H9 (cell line): ENCODE results near the gene LRRC37A3. TPM values are rescaled to one million over a fixed set of nuclear protein-coding genes. Genes with fewer than 3 reads are reported as not detected.
"Not testable (repeated sequence)": the region's sequence is repeated elsewhere in the genome, so short reads cannot be mapped to it uniquely, and the experiment has no call there.

ENCODE experiments used
- DNase-seq: peaks from one replicate; pipeline ENCODE4 v3.0.0-alpha.2; 2017
- H2AFZ ChIP-seq: one replicate; pipeline ENCODE4 v1.6.1; 2013; ENCODE audit warnings: mild to moderate bottlenecking, low read length, control low read depth, moderate library complexity
- H2AK5ac ChIP-seq: 2 replicates; pipeline ENCODE4 v1.6.1; 2013; ENCODE audit warnings: low read length, control low read depth, mixed read lengths; ENCODE audit not compliant: insufficient read length
- H2BK120ac ChIP-seq: one replicate; pipeline ENCODE4 v1.6.1; 2013; ENCODE audit warnings: low read depth, mild to moderate bottlenecking, low read length, control low read depth, inconsistent platforms; ENCODE audit not compliant: poor library complexity, severe bottlenecking
- H2BK12ac ChIP-seq: 2 replicates; pipeline ENCODE4 v1.6.1; 2013; ENCODE audit warnings: low read length, control low read depth, mixed read lengths, low read depth; ENCODE audit not compliant: insufficient read length
- H2BK15ac ChIP-seq: 2 replicates; pipeline ENCODE4 v1.6.1; 2013; ENCODE audit warnings: low read depth, low read length, control low read depth
- H2BK20ac ChIP-seq: one replicate; pipeline ENCODE4 v1.6.1; 2013; ENCODE audit warnings: low read depth, mild to moderate bottlenecking, low read length, control low read depth, inconsistent platforms; ENCODE audit not compliant: poor library complexity, severe bottlenecking
- H2BK5ac ChIP-seq: 2 replicates; pipeline ENCODE4 v1.6.1; 2013; ENCODE audit warnings: low read length, control low read depth, mixed read lengths; ENCODE audit not compliant: insufficient read length
- H3K14ac ChIP-seq: 2 replicates; pipeline ENCODE4 v1.6.1; 2013; ENCODE audit warnings: low read length, control low read depth; ENCODE audit not compliant: insufficient read depth
- H3K18ac ChIP-seq: 2 replicates; pipeline ENCODE4 v1.6.1; 2013; ENCODE audit warnings: low read depth, mild to moderate bottlenecking, mixed read lengths, low read length, control low read depth; ENCODE audit not compliant: insufficient read length
- H3K23ac ChIP-seq: 2 replicates; pipeline ENCODE4 v1.6.1; 2013; ENCODE audit warnings: low read length, control low read depth, mixed read lengths, low read depth; ENCODE audit not compliant: insufficient read length
- H3K23me2 ChIP-seq: 2 replicates; pipeline ENCODE4 v1.6.1; 2013; ENCODE audit warnings: low read depth, mild to moderate bottlenecking, mixed read lengths, low read length, control low read depth; ENCODE audit not compliant: insufficient read length, poor library complexity, severe bottlenecking
- H3K27ac ChIP-seq: 2 replicates; pipeline ENCODE4 v1.5.1; 2013; ENCODE audit warnings: low read length, control low read depth, mixed read lengths, low read depth; ENCODE audit not compliant: insufficient read length
- H3K27me3 ChIP-seq: 2 replicates; pipeline ENCODE4 v1.6.1; 2013; ENCODE audit warnings: low read length, control low read depth, inconsistent platforms; ENCODE audit not compliant: insufficient read depth
- H3K4ac ChIP-seq: 2 replicates; pipeline ENCODE4 v1.6.1; 2013; ENCODE audit warnings: low read depth, mild to moderate bottlenecking, control low read depth, inconsistent platforms, low read length, moderate library complexity
- H3K4me1 ChIP-seq: 2 replicates; pipeline ENCODE4 v1.6.1; 2013; ENCODE audit warnings: low read length, control low read depth, inconsistent platforms; ENCODE audit not compliant: insufficient read depth
- H3K4me2 ChIP-seq: 2 replicates; pipeline ENCODE4 v1.6.1; 2013; ENCODE audit warnings: low read length, control low read depth, mixed read lengths; ENCODE audit not compliant: insufficient read length, insufficient read depth
- H3K56ac ChIP-seq: 2 replicates; pipeline ENCODE4 v1.6.1; 2013; ENCODE audit warnings: low read depth, mild to moderate bottlenecking, mixed read lengths, low read length, control low read depth; ENCODE audit not compliant: insufficient read length
- H3K79me1 ChIP-seq: 2 replicates; pipeline ENCODE4 v1.6.1; 2013; ENCODE audit warnings: low read depth, mild to moderate bottlenecking, moderate library complexity, low read length, control low read depth, inconsistent platforms; ENCODE audit not compliant: insufficient read depth, poor library complexity, severe bottlenecking
- H3K79me2 ChIP-seq: 2 replicates; pipeline ENCODE4 v1.6.1; 2013; ENCODE audit warnings: low read length, control low read depth, inconsistent platforms; ENCODE audit not compliant: insufficient read depth
- H3K9ac ChIP-seq: 2 replicates; pipeline ENCODE4 v1.6.1; 2013; ENCODE audit warnings: low read length, control low read depth, mixed read lengths; ENCODE audit not compliant: insufficient read length; ENCODE audit errors: extremely low read depth
- H3K9me3 ChIP-seq: one replicate; pipeline ENCODE4 v1.6.1; 2013; ENCODE audit warnings: low read depth, low read length, inconsistent platforms; ENCODE audit not compliant: control insufficient read depth
- H3T11ph ChIP-seq: one replicate; pipeline ENCODE4 v1.6.1; 2013; ENCODE audit warnings: mild to moderate bottlenecking, low read length, control low read depth, inconsistent platforms
- H4K20me1 ChIP-seq: one replicate; pipeline ENCODE4 v1.6.1; 2013; ENCODE audit not compliant: control insufficient read depth, insufficient read length, insufficient read depth
- H4K5ac ChIP-seq: 2 replicates; pipeline ENCODE4 v1.6.1; 2013; ENCODE audit warnings: low read depth, mild to moderate bottlenecking, mixed read lengths, low read length, control low read depth; ENCODE audit not compliant: insufficient read length
- H4K8ac ChIP-seq: replicated peaks from 2 replicates; pipeline ENCODE4 v1.6.1; 2013; ENCODE audit warnings: low read length, control low read depth, mixed read lengths, low read depth; ENCODE audit not compliant: insufficient read length
- H4K91ac ChIP-seq: 2 replicates; pipeline ENCODE4 v1.6.1; 2013; ENCODE audit warnings: low read depth, mild to moderate bottlenecking, moderate library complexity, mixed read lengths, low read length, control low read depth; ENCODE audit not compliant: insufficient read length
- H3K27ac Mint-ChIP-seq, 3 experiments: 2 replicates in 2 of 3; 3 replicates in 1 of 3; pipeline ENCODE4 v1.8.0; 2020 to 2021; ENCODE audit warnings: mixed read lengths in 3 of 3, mild to moderate bottlenecking in 1 of 3, moderate library complexity in 1 of 3
- H3K27me3 Mint-ChIP-seq: 2 replicates; pipeline ENCODE4 v1.8.0; 2021; ENCODE audit warnings: low read depth, mild to moderate bottlenecking, moderate library complexity, mixed read lengths
- H3K36me3 Mint-ChIP-seq, 3 experiments: 2 replicates in 2 of 3; 3 replicates in 1 of 3; pipeline ENCODE4 v1.8.0; 2020 to 2021; ENCODE audit warnings: low read depth in 3 of 3, mixed read lengths in 3 of 3; ENCODE audit not compliant: insufficient read depth in 1 of 3
- H3K4me1 Mint-ChIP-seq, 2 experiments: 2 replicates each; pipeline ENCODE4 v1.8.0; 2020; ENCODE audit warnings: mixed read lengths in 2 of 2
- H3K4me3 Mint-ChIP-seq, 2 experiments: 2 replicates in 1 of 2; 3 replicates in 1 of 2; pipeline ENCODE4 v1.8.0; 2020 to 2021; ENCODE audit warnings: mild to moderate bottlenecking in 2 of 2, mixed read lengths in 2 of 2, moderate library complexity in 1 of 2
- H3K9me3 Mint-ChIP-seq, 2 experiments: 2 replicates in 1 of 2; 3 replicates in 1 of 2; pipeline ENCODE4 v1.8.0; 2020; ENCODE audit warnings: mild to moderate bottlenecking in 2 of 2, mixed read lengths in 2 of 2, moderate library complexity in 1 of 2
- WGBS: extraction: QIAGEN DNeasy Blood & Tissue Kit; methylation state at CpG from one replicate; pipeline ENCODE4 v1.1.7; 2013; ENCODE audit warnings: missing lambda C conversion rate, low lambda C conversion rate, mixed read lengths; ENCODE audit not compliant: insufficient read length; ENCODE audit errors: extremely low coverage; 5-methylcytosine and 5-hydroxymethylcytosine counted together
- total RNA-seq: library from RNA; stranded (reverse); gene quantifications from 2 replicates; pipeline ENCODE4 v1.2.1, GENCODE V29; 2021

LRRC37A3 gene
- total RNA-seq, 1 experiment from 2014 or later: 5.4 TPM

DNA sequence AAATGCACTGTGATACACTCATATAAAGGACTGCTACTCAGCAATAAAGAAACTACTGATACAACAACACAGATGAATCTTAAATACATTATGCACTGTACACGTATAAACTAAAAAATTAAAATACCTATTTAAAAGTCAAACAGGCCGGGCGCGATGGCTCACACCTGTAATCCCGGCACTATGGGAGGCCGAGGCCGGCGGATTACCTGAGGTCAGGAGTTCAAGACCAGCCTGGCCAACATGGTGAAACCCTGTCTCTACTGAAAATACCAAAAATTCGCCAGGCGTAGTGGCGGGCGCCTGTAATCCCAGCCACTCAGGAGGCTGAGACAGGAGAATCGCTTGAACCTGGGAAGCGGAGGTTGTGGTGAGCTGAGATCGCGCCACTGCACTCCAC lies 1.7 kb downstream of the LRRC37A3 start:
- not testable (repeated sequence) for H2BK20ac ChIP-seq, H3K9me3 Mint-ChIP-seq, H3K4ac ChIP-seq, H3K36me3 Mint-ChIP-seq, H4K8ac ChIP-seq, H3K23me2 ChIP-seq, H2BK120ac ChIP-seq, H3K4me3 Mint-ChIP-seq, H3T11ph ChIP-seq, DNase-seq, H4K91ac ChIP-seq, H2AFZ ChIP-seq, H3K27ac Mint-ChIP-seq, H2BK15ac ChIP-seq, H3K9ac ChIP-seq, H3K14ac ChIP-seq, H3K79me2 ChIP-seq, H3K23ac ChIP-seq, H3K4me1 ChIP-seq, H2AK5ac ChIP-seq, H2BK12ac ChIP-seq, H3K4me2 ChIP-seq, H3K56ac ChIP-seq, H4K20me1 ChIP-seq, H3K27me3 ChIP-seq, H3K9me3 ChIP-seq, H4K5ac ChIP-seq, H3K27ac ChIP-seq, H3K79me1 ChIP-seq, H2BK5ac ChIP-seq, H3K18ac ChIP-seq
- WGBS: no CpG with 5 or more reads among the region's 16 CpGs
- peaks cover 15% of the 10 kb centered on the region for H3K27me3 Mint-ChIP-seq
- peaks cover 9 to 14% of the 10 kb centered on the region in 2 experiments for H3K4me1 Mint-ChIP-seq

DNA sequence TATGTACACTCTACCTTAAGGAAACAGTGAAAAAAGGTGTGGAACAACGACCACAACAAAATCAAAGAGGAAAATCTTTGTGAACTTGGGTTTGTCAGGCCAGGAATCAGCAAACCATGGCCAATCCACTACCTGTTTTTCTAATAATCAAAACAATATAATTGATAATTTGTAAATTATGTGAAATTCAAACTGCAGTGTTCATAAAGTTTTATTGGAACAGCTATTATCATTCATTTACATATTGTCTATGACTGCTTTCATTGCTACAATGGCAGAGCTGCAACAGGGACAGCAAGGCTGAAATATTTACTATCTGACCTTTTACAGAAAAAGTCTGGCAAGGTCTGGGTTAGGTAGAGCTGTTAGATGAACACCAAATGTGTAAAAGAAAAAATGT lies 4.0 kb downstream of the LRRC37A3 start:
- H3K9me3 Mint-ChIP-seq, H3K27me3 ChIP-seq, H3K9me3 ChIP-seq, H3K56ac ChIP-seq, H3K18ac ChIP-seq, H4K20me1 ChIP-seq, DNase-seq, H4K91ac ChIP-seq, H3K36me3 Mint-ChIP-seq, H3T11ph ChIP-seq, H2AFZ ChIP-seq, H3K4me3 Mint-ChIP-seq, H2BK5ac ChIP-seq, H3K14ac ChIP-seq, H3K27ac ChIP-seq, H3K27ac Mint-ChIP-seq, H3K4me1 Mint-ChIP-seq, H3K4me2 ChIP-seq, H3K4ac ChIP-seq, H4K5ac ChIP-seq, H4K8ac ChIP-seq, H3K79me1 ChIP-seq, H2BK12ac ChIP-seq, H3K79me2 ChIP-seq, H3K4me1 ChIP-seq, H3K27me3 Mint-ChIP-seq, H2BK15ac ChIP-seq, H3K23ac ChIP-seq, H2BK120ac ChIP-seq, H3K9ac ChIP-seq, H2AK5ac ChIP-seq, H3K23me2 ChIP-seq, H2BK20ac ChIP-seq: not testable (repeated sequence)
- no CpG with 5 or more reads among the region's 1 CpG for WGBS

DNA sequence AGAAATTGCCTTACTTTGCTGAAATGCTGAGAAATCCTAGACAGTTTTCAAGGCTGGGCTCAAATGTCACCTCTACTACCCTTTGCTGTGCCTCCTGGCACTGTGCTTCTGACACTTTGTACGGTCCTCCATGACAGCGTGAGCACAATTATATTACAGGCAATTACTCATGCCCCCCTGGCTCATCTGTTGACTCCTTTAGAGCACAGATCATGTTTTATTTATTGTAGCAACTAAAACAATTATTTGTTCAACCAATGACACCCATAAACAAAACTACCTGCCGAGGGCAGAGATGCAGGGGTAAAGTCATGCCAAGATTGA lies 9.1 kb downstream of the LRRC37A3 start:
- H3K9me3 Mint-ChIP-seq, H3K23me2 ChIP-seq, H2BK5ac ChIP-seq, H3K36me3 Mint-ChIP-seq, H3K4me3 Mint-ChIP-seq, H3K27me3 ChIP-seq, H3K56ac ChIP-seq, H2AFZ ChIP-seq, H3K27ac ChIP-seq, H3T11ph ChIP-seq, H2BK120ac ChIP-seq, H2BK20ac ChIP-seq, H3K4me2 ChIP-seq, H3K23ac ChIP-seq, H3K9me3 ChIP-seq, H3K18ac ChIP-seq, H3K4ac ChIP-seq, H2BK12ac ChIP-seq, H3K27ac Mint-ChIP-seq, H3K9ac ChIP-seq, H3K14ac ChIP-seq, H3K79me2 ChIP-seq, H4K5ac ChIP-seq, H4K20me1 ChIP-seq, H3K79me1 ChIP-seq, H4K91ac ChIP-seq, H2BK15ac ChIP-seq, H2AK5ac ChIP-seq, H4K8ac ChIP-seq, H3K4me1 Mint-ChIP-seq, H3K27me3 Mint-ChIP-seq, H3K4me1 ChIP-seq, DNase-seq: not testable (repeated sequence)
- WGBS: no CpG with 5 or more reads among the region's 3 CpGs
